GM18858 (cell line): ENCODE measurements around the gene SSH2.
"Not testable (repeated sequence)": the region's sequence is repeated elsewhere in the genome, so short reads cannot be mapped to it uniquely, and the experiment has no call there.

Source experiments
- ATAC-seq: cut with Tn5 transposase; IDR thresholded peaks from one replicate; pipeline ENCODE4 v1.9.1; 2021; ENCODE audit not compliant: unreplicated experiment

The SSH2 gene

DNA sequence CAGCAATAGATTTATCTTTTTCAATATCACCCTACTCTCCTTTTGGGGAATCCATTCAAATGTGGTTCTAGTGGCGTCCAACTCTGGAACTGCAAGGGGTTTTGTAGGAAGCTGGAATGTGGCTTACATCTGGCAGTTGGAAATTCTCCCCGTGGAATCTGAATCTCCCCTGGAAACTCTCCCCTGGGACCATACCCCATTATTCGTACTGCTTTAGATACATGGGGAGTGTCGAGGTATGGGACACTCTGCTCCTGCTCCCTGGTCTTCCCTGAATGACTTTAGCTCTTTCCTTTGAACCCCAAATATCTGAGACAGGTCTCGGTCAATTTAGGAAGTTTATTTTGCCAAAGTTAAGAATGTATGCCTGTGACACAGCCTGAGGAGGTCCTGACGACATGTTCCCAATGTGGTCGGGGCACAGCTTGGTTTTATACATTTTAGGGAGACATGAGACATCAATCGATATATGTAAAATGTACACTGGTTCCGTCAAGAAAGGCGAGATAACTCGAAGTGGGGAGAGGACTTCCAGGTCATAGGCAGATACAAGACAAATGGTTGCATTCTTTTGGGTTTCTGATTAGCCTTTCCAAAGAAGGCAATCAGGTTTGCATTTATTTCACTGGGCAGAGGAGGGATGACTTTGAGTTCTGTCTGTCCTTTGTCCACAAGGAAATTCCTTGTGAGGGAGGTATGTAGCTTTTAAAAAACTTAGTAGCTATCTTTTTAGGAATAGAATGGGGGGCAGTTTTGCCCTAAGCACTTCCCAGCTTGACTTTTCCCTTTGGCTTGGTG, 218.2 kb downstream of the SSH2 start:
- no peak for ATAC-seq

DNA sequence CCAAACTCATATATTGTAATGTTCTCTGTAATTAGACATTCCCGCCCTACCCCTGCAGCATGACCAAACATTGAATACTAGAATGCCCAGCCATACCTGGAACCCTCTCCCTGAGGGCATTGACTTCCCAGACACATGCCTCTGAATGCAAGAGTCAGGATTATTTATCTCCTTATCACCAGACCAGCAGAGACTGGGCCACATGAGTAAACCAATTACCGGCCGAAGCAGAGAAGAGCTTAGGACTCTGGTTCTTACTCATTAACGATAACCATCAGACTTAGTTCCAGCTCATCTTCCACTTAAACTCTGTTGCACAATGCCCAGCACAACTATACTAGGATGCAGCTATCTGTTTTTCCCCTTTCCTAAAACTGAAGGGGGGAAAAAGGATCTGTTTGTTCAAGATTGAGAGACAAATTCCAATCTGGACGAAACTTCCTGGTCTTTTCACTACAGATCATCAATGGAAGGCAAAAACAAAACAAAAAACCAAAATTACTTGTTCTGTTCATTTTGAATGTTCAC, 219.1 kb downstream of the SSH2 start:
- no peak for ATAC-seq

GRCh38 chr17:29710520-29710884, 219.5 kb downstream of the SSH2 start:
- no peak for ATAC-seq

- ATAC-seq, result no peak
Measured at GRCh38 chr17:29709866-29710519, 220.0 kb downstream of the SSH2 start.

DNA sequence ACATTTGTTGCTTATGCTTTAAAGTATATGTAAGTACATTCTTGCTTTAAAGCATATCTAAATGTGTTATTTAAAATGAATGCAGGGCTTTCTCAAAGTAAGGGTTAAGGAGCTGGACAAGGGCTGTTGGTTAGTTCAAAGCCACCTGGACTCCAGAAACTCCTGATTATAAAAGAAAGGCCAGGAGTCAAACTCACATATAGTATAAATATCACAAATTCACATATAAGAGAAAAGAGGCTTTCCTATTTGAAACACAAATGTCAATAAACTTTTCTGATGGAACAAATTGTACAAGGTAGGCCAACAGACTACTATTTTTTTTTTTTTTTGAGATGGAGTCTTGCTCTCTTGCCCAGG, 222.8 kb downstream of the SSH2 start:
- ATAC-seq, result no peak

- no peak for ATAC-seq
Measured at GRCh38 chr17:29706045-29706431, 224.0 kb downstream of the SSH2 start.

DNA sequence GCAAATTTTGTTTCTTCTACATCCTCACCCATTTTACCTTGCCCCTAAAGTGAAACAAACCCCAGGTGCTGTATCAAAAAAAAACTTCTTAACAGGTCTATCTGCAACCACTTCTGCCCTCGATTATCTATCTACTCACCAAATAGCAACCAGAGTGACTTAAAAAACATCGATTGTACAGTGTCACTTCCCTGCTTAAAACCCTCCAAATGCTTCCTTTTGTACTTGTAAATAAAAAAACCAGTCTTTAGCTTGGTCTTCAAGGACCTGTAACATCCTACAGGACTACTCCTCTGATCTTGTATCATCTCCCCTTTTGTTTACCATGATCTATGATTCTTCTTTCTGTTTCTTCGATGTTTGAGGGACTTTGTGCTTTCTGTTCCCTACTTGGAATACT, 224.6 kb downstream of the SSH2 start:
- no peak for ATAC-seq

DNA sequence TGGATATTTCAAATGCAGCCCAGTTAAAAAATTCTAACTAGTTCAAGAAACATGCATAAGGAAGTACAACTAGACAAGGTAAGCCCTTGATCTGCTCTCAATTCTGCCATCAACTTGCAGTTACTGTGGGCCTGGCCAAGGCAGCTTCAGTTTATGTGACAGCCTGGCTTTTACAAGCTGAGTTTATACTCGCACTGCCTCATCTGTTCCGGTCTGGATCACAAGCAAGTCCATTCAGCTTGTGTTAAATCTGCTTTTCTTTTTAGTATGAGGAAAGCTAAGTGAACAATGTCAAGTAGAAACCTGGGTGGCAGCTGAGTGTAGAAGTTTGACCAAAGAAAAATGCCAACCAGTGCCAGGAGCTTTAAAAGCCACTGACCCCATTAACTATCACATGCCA, 230.7 kb downstream of the SSH2 start:
- ATAC-seq, result no peak

DNA sequence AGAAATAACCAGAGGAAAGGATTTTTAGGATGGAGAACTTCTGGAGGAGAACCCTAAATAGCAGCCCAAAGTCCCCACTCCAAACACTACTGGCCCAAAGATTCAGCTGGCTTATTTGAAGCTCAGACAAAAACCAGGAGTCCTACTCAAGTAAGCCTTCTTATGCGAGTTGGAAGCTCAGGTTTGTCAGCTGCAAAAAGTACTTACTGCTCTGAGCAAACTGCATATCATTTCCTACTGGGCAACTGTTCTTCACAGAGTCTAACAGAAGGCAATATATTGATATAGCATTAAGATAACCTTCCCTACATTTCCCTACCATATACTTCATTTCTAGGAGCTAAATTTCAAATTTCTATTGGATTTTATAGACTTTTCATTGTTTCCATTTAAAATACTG, 231.2 kb downstream of the SSH2 start:
- no peak for ATAC-seq

GRCh38 chr17:29698019-29698777, 231.8 kb downstream of the SSH2 start:
- ATAC-seq, result no peak

- ATAC-seq, result no peak
Measured at GRCh38 chr17:29697371-29697770, 232.7 kb downstream of the SSH2 start.

DNA sequence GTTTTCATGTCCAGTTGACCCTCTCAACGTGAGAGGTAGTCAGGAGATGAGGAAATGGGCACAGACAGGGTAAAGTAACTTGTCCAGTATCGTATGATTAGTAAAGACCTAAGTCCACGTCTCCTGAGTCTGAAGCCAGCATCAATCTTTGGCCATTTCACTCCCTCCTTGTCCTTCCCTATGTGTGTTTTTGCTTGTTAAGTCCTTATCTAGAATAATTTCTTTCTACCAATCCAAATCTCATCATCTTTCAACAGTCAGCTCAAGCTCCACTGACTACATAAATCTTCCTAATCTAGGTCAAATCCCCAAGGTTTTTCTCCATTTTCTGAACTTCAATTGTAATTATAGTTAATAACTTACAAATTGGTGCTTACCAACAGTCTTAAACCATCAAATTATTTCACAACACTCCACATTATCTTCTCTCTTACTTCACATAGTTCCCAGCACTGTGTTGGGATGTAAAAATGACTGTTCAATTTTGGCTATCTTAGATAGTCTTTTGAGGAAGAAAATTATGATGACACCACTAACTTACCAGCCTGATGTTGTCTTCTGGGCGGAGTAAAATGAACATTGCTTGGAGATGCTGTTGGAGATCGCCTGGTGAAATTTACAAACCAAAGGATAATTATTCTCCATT, 235.0 kb downstream of the SSH2 start:
- ATAC-seq, result no peak

DNA sequence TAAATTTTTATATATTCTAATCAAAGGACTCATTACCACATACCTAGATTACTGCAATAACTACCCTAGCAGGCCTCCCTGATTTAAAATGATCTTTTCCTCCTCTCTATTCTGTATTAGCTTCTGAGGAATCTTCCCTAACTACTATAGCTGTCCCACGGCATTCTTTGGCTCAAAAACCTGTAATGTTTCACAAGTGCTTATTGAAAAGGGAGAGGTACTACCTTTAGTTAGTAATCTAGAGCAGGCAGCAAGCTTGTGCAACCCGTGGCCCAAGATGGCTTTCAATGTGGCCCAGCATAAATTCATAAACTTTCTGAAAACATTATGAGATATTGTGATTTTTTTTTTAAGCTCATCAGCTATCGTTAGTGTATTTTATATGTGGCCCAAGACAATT, 236.3 kb downstream of the SSH2 start:
- no peak for ATAC-seq

DNA sequence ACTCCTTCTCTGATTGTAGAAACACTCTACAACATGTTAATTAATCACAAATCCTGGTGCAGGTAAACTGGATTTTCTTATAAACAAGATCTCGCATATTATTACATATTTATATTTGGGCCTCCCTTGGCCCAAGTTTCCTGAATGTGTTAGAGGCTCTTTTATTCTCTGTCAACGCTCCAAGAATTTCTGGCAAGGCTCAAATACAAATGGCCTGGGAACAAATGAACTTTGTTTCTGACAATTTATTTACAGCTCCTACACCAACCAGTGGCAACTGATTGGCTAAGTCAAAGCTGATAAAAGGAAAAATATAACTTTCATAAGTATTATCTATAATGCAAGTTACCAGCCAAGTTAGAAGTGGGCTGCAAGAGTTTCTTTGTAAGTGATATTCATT, 242.4 kb downstream of the SSH2 start:
- no peak for ATAC-seq

- no peak for ATAC-seq
Measured at GRCh38 chr17:29686993-29687590, 242.9 kb downstream of the SSH2 start.

GRCh38 chr17:29683481-29683880, 246.5 kb downstream of the SSH2 start:
- ATAC-seq, result no peak

GRCh38 chr17:29682987-29683386, 247.0 kb downstream of the SSH2 start:
- ATAC-seq, result no peak

GRCh38 chr17:29682054-29682453, 248.0 kb downstream of the SSH2 start:
- ATAC-seq, result no peak

GRCh38 chr17:29677824-29678223, 252.2 kb downstream of the SSH2 start:
- ATAC-seq, result no peak

DNA sequence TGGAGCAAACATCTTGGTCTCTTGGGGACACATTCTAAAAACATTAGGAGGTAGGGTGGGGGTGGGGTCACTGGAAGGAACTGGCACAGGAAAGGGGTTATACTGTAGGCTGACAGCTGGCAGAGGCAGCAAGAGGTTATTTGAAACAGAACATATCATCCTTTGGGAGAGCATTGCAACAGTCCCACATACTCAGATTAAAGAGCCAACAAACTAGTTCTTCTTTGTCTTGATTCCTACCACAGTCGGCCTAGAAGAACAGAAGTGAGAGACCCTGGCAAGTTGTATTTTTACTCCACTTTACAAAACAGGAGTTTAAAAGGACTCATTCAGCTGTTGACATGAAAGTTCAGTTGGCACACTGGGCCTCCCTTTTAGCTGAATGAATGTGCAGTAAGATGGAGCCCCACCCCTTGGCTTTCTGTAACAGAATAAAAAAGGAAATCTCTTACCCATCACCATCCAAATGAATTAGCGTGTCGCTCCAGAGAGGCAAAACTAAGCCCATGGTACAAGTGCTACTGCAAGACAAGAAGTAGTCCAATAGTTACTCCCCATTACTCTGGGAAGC, 252.7 kb downstream of the SSH2 start:
- no peak for ATAC-seq

DNA sequence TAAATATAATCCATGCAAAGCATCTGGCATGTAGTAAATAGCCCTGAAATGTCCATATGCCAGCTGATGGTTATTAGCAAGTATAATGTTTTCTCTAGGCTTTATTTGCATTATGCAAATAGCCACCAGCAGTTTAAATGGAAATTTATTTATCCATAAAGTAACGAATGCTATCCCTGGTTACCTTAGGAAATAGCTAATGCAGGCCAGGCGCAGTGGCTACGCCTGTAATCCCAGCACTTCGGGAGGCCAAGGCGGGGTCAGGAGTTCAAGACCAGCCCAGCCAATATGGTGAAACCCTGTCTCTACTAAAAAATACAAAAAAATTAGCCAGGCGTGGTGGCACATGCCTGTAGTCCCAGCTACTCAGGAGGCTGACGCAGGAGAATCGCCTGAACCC, 254.1 kb downstream of the SSH2 start:
- ATAC-seq, result not testable (repeated sequence)
